HL-60 (cell line): Measurements from ENCODE around the gene UBE2J1.

Experiments used
- GABPA ChIP-seq: IDR thresholded peaks from 2 replicates; pipeline ENCODE4 v1.6.1; 2012; ENCODE audit warnings: low read depth
- TF ChIP-seq, protein P1 (sequence below): IDR thresholded peaks from one replicate; pipeline ENCODE4 v1.5.1; 2011; ENCODE audit warnings: low read length, control low read depth, inconsistent platforms; ENCODE audit not compliant: insufficient read depth

DNA sequence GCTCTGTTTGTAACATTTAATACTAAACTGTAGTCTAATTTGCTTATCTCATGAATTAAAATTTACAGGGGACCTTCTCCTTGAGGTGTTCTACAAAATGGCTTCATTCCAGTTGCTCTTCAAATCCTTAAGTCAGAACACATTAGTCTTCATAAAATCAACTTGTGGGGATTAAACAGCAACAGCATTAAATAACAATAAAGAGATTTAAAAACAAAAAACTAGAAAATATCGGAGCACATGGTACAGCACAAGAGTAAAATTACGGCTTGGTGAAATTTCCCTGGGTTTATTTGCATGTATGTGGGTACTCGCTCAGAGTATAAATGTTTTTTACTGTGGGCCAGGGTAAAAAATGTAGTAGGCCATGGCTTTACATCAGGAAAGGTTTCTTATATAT lies 47.5 kb upstream of the UBE2J1 start:
- TF ChIP-seq, protein P1, sequence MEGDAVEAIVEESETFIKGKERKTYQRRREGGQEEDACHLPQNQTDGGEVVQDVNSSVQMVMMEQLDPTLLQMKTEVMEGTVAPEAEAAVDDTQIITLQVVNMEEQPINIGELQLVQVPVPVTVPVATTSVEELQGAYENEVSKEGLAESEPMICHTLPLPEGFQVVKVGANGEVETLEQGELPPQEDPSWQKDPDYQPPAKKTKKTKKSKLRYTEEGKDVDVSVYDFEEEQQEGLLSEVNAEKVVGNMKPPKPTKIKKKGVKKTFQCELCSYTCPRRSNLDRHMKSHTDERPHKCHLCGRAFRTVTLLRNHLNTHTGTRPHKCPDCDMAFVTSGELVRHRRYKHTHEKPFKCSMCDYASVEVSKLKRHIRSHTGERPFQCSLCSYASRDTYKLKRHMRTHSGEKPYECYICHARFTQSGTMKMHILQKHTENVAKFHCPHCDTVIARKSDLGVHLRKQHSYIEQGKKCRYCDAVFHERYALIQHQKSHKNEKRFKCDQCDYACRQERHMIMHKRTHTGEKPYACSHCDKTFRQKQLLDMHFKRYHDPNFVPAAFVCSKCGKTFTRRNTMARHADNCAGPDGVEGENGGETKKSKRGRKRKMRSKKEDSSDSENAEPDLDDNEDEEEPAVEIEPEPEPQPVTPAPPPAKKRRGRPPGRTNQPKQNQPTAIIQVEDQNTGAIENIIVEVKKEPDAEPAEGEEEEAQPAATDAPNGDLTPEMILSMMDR, result no peak
- TF ChIP-seq GABPA, result no peak
